WTC11 (cell line): ENCODE data around the gene SPRR1A. TPM values are rescaled to one million over a fixed set of nuclear protein-coding genes. Genes with fewer than 3 reads are reported as not detected.

ENCODE experiments used
- ATAC-seq: fragments of 200-7000 bp; cut with Tn5 transposase; 2 replicates; pipeline ENCODE4 v1.10.0; 2021; ENCODE audit warnings: mild to moderate bottlenecking, moderate library complexity
- CTCF ChIA-PET: fragments of 300-600 bp; sonication (Branson Sonifier 250); formaldehyde crosslinking; loops from one replicate; lab custom pipeline; 2021; ENCODE audit warnings: antibody characterized with exemption; lab: Charles Lee
- POLR2A ChIA-PET: fragments of 350-600 bp; sonication (Branson Sonifier 250); formaldehyde crosslinking; loops from one replicate; lab custom pipeline; 2021; ENCODE audit warnings: antibody characterized with exemption; lab: Charles Lee
- DNase-seq: peaks from one replicate; pipeline ENCODE4 v3.0.0; 2021; ENCODE audit warnings: low spot score
- H3K27ac Mint-ChIP-seq: 2 replicates; pipeline ENCODE4 v1.8.0; 2021; ENCODE audit warnings: mixed read lengths
- H3K27me3 Mint-ChIP-seq: 2 replicates; pipeline ENCODE4 v1.8.0; 2021; ENCODE audit warnings: low read depth, mild to moderate bottlenecking, moderate library complexity, mixed read lengths
- H3K36me3 Mint-ChIP-seq: 2 replicates; pipeline ENCODE4 v1.8.0; 2021; ENCODE audit warnings: mixed read lengths
- H3K4me1 Mint-ChIP-seq: 2 replicates; pipeline ENCODE4 v1.8.0; 2022; ENCODE audit warnings: mixed read lengths
- H3K4me3 Mint-ChIP-seq: 2 replicates; pipeline ENCODE4 v1.8.0; 2021; ENCODE audit warnings: mild to moderate bottlenecking, moderate library complexity, mixed read lengths
- H3K9me3 Mint-ChIP-seq: 2 replicates; pipeline ENCODE4 v1.8.0; 2021; ENCODE audit warnings: mixed read lengths
- AR ChIP-seq: fragments of 250-450 bp; sonication (Bioruptor Pico); IDR thresholded peaks from 2 replicates; pipeline ENCODE4 v1.9.0; 2021; ENCODE audit warnings: mild to moderate bottlenecking
- CBFB ChIP-seq: sonication (generic); formaldehyde crosslinking; IDR thresholded peaks from 2 replicates; pipeline ENCODE4 v1.8.1; 2022; ENCODE audit warnings: mild to moderate bottlenecking, low read depth, missing genetic modification reagents
- CDX4 ChIP-seq: fragments of 250-450 bp; sonication (Bioruptor Pico); IDR thresholded peaks from 2 replicates; pipeline ENCODE4 v1.9.0; 2021; ENCODE audit warnings: moderate library complexity, mild to moderate bottlenecking, inconsistent platforms, borderline replicate concordance
- CREB1 ChIP-seq: sonication (generic); formaldehyde crosslinking; IDR thresholded peaks from 2 replicates; pipeline ENCODE4 v1.8.0; 2023; ENCODE audit warnings: mild to moderate bottlenecking, missing genetic modification reagents
- CREM ChIP-seq: sonication (generic); formaldehyde crosslinking; IDR thresholded peaks from 2 replicates; pipeline ENCODE4 v1.8.1; 2022; ENCODE audit warnings: mild to moderate bottlenecking, missing genetic modification reagents, moderate library complexity
- EMX1 ChIP-seq: fragments of 250-450 bp; sonication (Bioruptor Pico); IDR thresholded peaks from 2 replicates; pipeline ENCODE4 v1.8.0; 2021; ENCODE audit warnings: mild to moderate bottlenecking
- FOXJ3 ChIP-seq: sonication (generic); formaldehyde crosslinking; IDR thresholded peaks from 2 replicates; pipeline ENCODE4 v1.9.0; 2021; ENCODE audit warnings: missing genetic modification reagents, mild to moderate bottlenecking, borderline replicate concordance
- FOXP4 ChIP-seq: sonication (generic); formaldehyde crosslinking; IDR thresholded peaks from 2 replicates; pipeline ENCODE4 v1.8.0; 2022; ENCODE audit warnings: mild to moderate bottlenecking, missing genetic modification reagents
- JUN ChIP-seq: sonication (generic); formaldehyde crosslinking; IDR thresholded peaks from 2 replicates; pipeline ENCODE4 v1.8.0; 2023; ENCODE audit warnings: mild to moderate bottlenecking, missing genetic modification reagents
- NR2C2 ChIP-seq: sonication (generic); formaldehyde crosslinking; IDR thresholded peaks from 2 replicates; pipeline ENCODE4 v1.8.0; 2022; ENCODE audit warnings: mild to moderate bottlenecking, missing genetic modification reagents
- OVOL2 ChIP-seq: fragments of 250-450 bp; sonication (Bioruptor Pico); IDR thresholded peaks from 2 replicates; pipeline ENCODE4 v1.9.0; 2021; ENCODE audit warnings: mild to moderate bottlenecking, borderline replicate concordance
- ZNF232 ChIP-seq: sonication (generic); formaldehyde crosslinking; IDR thresholded peaks from 2 replicates; pipeline ENCODE4 v1.8.0; 2022; ENCODE audit warnings: mild to moderate bottlenecking, missing genetic modification reagents
- total RNA-seq: library from RNA; stranded (reverse); gene quantifications from 3 replicates; pipeline ENCODE4 v1.2.3, GENCODE V29; 2021
- TF ChIP-seq, protein P1 (sequence below): sonication (generic); formaldehyde crosslinking; IDR thresholded peaks from 2 replicates; pipeline ENCODE4 v1.8.0; 2023; ENCODE audit warnings: missing genetic modification reagents, mild to moderate bottlenecking, borderline replicate concordance
- TF ChIP-seq, protein P2 (sequence below): sonication (generic); formaldehyde crosslinking; IDR thresholded peaks from 2 replicates; pipeline ENCODE4 v1.8.1; 2022; ENCODE audit warnings: mild to moderate bottlenecking, missing genetic modification reagents, moderate library complexity, borderline replicate concordance
- TF ChIP-seq, protein P3 (sequence below): sonication (generic); formaldehyde crosslinking; IDR thresholded peaks from 2 replicates; pipeline ENCODE4 v1.8.0; 2022; ENCODE audit warnings: mild to moderate bottlenecking, missing genetic modification reagents
- TF ChIP-seq, protein P4 (sequence below): sonication (generic); formaldehyde crosslinking; IDR thresholded peaks from 2 replicates; pipeline ENCODE4 v1.8.1; 2022; ENCODE audit warnings: missing genetic modification reagents, borderline replicate concordance
- TF ChIP-seq, protein P5 (sequence below): sonication (generic); formaldehyde crosslinking; IDR thresholded peaks from 2 replicates; pipeline ENCODE4 v1.8.1; 2022; ENCODE audit warnings: mild to moderate bottlenecking, moderate library complexity, missing genetic modification reagents
- TF ChIP-seq, protein P6 (sequence below): fragments of 200-600 bp; IDR thresholded peaks from 2 replicates; pipeline ENCODE4 v1.8.0; 2022; ENCODE audit warnings: antibody characterized with exemption

Gene SPRR1A
- total RNA-seq, 1 experiment from 2014 or later, result not detected

DNA sequence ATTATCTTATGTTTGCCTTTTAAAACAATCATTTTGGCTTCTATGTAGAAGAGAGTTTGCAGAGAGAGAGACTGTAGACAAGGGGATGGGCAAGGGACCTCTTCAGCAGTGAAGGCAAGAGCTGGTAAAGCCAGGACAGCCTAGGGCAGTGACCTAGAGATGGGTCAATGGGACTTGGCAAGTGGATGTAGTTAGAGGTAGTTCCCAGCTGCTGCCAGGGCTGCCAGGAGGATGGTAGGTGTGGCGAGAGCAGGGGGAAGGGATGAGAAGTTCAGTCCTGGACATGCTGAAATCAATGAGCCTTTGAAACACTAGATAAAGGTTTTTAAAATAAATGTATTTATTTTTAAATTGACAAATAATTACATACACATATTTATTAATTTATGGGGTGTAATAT, 43.3 kb upstream of the SPRR1A start (continued):
- TF ChIP-seq FOXP4 (CRISPR knock-in tag), result no peak
- no peak for TF ChIP-seq AR (CRISPR knock-in tag)
- TF ChIP-seq CDX4 (CRISPR knock-in tag), result no peak
- TF ChIP-seq EMX1, result no peak
- TF ChIP-seq, protein P1, sequence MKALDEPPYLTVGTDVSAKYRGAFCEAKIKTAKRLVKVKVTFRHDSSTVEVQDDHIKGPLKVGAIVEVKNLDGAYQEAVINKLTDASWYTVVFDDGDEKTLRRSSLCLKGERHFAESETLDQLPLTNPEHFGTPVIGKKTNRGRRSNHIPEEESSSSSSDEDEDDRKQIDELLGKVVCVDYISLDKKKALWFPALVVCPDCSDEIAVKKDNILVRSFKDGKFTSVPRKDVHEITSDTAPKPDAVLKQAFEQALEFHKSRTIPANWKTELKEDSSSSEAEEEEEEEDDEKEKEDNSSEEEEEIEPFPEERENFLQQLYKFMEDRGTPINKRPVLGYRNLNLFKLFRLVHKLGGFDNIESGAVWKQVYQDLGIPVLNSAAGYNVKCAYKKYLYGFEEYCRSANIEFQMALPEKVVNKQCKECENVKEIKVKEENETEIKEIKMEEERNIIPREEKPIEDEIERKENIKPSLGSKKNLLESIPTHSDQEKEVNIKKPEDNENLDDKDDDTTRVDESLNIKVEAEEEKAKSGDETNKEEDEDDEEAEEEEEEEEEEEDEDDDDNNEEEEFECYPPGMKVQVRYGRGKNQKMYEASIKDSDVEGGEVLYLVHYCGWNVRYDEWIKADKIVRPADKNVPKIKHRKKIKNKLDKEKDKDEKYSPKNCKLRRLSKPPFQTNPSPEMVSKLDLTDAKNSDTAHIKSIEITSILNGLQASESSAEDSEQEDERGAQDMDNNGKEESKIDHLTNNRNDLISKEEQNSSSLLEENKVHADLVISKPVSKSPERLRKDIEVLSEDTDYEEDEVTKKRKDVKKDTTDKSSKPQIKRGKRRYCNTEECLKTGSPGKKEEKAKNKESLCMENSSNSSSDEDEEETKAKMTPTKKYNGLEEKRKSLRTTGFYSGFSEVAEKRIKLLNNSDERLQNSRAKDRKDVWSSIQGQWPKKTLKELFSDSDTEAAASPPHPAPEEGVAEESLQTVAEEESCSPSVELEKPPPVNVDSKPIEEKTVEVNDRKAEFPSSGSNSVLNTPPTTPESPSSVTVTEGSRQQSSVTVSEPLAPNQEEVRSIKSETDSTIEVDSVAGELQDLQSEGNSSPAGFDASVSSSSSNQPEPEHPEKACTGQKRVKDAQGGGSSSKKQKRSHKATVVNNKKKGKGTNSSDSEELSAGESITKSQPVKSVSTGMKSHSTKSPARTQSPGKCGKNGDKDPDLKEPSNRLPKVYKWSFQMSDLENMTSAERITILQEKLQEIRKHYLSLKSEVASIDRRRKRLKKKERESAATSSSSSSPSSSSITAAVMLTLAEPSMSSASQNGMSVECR, result no peak

DNA sequence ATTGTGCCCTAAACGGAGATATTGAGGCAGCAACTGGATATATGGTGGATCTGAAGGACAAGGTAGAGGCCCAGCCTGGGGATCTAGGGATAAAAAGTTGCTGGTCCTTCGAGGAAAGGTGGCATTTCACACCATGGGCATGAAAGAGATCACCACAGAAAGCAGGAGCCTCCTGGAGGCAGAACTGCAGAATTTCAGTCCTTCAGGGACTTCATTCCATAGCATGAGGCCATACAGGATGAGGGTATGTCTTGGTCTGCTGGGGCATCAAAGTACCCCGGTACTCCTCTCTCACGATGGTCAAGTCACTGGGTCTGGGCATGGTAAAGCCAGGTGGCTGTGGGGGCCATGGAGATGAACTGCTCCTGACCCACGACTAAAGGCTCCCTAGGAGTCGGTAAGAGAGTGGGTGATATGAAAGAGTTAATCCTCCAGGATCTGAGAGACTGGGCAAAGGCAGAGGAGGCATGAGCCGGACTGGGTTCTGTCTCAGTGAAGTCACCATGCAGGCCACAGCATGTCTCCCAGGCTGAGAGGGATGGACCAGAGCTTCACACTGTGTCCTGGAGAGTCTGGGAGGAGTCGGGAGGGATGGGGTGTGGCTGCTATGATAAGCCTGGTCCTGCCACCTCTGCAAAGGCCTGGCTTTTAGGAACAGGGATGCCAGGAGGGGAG, 42.7 kb upstream of the SPRR1A start:
- ChIA-PET CTCF (interaction anchor here (1.0 kb wide), 1 partner anchor 15 kb away, joined by 4 read pairs; no protein-coding TSS in a partner anchor), POLR2A (no interaction called here)
- Mint-ChIP-seq H3K27me3 (peaks cover 6% of the 10 kb centered on the region; the same call in 1 of the 2 replicates), H3K27ac (no peak overlapping the region), H3K9me3 (peaks cover 10% of the 10 kb centered on the region), H3K4me1 (no peaks in the 10 kb centered on the region), H3K4me3 (no peak overlapping the region), H3K36me3 (no peaks in the 10 kb centered on the region; the same call in 1 of the 2 replicates)
- ATAC-seq, result peak; percentile 58; the same call in 1 of the 2 replicates
- DNase-seq, result no peak
- no peak for TF ChIP-seq CBFB
- no peak for TF ChIP-seq CREB1 (CRISPR knock-in tag)
- TF ChIP-seq OVOL2, result no peak
- TF ChIP-seq, protein P2, sequence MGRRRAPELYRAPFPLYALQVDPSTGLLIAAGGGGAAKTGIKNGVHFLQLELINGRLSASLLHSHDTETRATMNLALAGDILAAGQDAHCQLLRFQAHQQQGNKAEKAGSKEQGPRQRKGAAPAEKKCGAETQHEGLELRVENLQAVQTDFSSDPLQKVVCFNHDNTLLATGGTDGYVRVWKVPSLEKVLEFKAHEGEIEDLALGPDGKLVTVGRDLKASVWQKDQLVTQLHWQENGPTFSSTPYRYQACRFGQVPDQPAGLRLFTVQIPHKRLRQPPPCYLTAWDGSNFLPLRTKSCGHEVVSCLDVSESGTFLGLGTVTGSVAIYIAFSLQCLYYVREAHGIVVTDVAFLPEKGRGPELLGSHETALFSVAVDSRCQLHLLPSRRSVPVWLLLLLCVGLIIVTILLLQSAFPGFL (CRISPR knock-in tag), result no peak
- TF ChIP-seq NR2C2 (CRISPR knock-in tag), result no peak
- no peak for TF ChIP-seq CREM (CRISPR knock-in tag)
- no peak for TF ChIP-seq ZNF232 (CRISPR knock-in tag)
- TF ChIP-seq, protein P3, sequence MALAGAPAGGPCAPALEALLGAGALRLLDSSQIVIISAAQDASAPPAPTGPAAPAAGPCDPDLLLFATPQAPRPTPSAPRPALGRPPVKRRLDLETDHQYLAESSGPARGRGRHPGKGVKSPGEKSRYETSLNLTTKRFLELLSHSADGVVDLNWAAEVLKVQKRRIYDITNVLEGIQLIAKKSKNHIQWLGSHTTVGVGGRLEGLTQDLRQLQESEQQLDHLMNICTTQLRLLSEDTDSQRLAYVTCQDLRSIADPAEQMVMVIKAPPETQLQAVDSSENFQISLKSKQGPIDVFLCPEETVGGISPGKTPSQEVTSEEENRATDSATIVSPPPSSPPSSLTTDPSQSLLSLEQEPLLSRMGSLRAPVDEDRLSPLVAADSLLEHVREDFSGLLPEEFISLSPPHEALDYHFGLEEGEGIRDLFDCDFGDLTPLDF (CRISPR knock-in tag), result no peak
- TF ChIP-seq, protein P4, sequence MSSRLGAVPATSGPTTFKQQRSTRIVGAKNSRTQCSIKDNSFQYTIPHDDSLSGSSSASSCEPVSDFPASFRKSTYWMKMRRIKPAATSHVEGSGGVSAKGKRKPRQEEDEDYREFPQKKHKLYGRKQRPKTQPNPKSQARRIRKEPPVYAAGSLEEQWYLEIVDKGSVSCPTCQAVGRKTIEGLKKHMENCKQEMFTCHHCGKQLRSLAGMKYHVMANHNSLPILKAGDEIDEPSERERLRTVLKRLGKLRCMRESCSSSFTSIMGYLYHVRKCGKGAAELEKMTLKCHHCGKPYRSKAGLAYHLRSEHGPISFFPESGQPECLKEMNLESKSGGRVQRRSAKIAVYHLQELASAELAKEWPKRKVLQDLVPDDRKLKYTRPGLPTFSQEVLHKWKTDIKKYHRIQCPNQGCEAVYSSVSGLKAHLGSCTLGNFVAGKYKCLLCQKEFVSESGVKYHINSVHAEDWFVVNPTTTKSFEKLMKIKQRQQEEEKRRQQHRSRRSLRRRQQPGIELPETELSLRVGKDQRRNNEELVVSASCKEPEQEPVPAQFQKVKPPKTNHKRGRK (CRISPR knock-in tag), result no peak
- no peak for TF ChIP-seq JUN (CRISPR knock-in tag)
- TF ChIP-seq, protein P5, sequence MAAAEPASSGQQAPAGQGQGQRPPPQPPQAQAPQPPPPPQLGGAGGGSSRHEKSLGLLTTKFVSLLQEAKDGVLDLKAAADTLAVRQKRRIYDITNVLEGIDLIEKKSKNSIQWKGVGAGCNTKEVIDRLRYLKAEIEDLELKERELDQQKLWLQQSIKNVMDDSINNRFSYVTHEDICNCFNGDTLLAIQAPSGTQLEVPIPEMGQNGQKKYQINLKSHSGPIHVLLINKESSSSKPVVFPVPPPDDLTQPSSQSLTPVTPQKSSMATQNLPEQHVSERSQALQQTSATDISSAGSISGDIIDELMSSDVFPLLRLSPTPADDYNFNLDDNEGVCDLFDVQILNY, result no peak
- TF ChIP-seq, protein P6, sequence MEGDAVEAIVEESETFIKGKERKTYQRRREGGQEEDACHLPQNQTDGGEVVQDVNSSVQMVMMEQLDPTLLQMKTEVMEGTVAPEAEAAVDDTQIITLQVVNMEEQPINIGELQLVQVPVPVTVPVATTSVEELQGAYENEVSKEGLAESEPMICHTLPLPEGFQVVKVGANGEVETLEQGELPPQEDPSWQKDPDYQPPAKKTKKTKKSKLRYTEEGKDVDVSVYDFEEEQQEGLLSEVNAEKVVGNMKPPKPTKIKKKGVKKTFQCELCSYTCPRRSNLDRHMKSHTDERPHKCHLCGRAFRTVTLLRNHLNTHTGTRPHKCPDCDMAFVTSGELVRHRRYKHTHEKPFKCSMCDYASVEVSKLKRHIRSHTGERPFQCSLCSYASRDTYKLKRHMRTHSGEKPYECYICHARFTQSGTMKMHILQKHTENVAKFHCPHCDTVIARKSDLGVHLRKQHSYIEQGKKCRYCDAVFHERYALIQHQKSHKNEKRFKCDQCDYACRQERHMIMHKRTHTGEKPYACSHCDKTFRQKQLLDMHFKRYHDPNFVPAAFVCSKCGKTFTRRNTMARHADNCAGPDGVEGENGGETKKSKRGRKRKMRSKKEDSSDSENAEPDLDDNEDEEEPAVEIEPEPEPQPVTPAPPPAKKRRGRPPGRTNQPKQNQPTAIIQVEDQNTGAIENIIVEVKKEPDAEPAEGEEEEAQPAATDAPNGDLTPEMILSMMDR, result no peak
- TF ChIP-seq FOXJ3 (CRISPR knock-in tag), result no peak
